GM18870 (cell line): ENCODE data around the gene DDTL.

Source experiments
- ATAC-seq: cut with Tn5 transposase; IDR thresholded peaks from one replicate; pipeline ENCODE4 v1.9.1; 2021; ENCODE audit warnings: moderate library complexity; ENCODE audit not compliant: unreplicated experiment

The DDTL gene

DNA sequence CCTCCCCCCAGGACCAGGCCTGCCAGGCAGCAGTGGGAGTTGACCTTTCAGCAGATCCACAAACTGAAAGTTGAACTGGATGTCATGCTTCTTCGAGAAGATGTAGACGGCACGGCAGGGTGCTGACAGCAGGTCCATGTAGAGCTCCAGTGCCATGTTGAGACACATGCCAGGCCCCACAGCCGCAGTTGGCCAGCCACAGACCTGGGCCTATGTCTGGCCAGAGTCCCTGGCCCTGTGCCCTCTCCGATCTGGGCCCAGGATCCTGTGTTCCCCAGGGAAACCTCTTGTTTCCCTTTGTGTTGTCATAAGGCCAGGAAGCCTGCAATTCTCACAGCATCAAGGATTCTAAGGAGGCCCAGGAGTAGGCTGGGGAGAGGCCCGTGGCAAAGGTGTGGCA lies 38.5 kb downstream of the DDTL start, which contains the start of gene GSTT4:
Gene GSTT4 (minus strand): TSS at position 253 of the 400 bp plus-strand sequence. CDS start 97 bp downstream, at position 156.
- no peak for ATAC-seq

DNA sequence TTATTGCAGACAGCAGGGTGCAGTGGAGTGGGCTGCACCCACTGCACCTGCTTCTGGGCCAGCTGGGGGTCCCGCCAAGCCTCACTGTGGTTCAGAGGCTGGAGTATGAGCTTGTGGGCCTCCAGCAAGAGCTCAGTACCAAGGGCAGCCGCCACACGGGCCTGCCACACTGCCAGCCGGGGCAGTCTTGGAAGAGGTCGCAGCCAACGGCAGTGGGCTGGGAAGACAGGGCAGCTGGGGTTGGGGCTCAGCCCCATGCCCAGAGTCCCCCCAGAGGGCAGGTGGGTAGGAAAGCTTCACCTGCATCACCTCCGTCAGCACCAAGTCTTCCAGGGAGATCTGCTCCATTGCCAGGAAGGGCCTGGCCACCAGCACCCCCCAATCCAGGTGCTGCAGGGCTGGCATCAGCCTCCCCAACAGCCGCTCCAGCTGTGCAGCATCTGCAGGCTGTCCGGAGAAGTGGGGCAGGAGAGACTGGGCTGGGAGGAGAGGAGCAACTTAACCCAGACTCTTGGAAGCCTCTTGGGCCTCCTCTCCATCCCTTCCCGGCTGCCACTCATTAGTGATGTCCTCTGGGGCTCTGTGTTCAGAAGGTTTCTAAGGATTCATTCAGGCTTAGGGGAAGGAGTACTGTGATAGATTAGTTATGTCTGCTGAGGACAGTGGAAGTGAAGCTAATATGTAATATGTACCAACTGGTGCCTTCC lies 39.7 kb downstream of the DDTL start:
- no peak for ATAC-seq

- ATAC-seq, result no peak
Observed at GRCh38 chr22:24006914-24007214, 40.2 kb downstream of the DDTL start.

DNA sequence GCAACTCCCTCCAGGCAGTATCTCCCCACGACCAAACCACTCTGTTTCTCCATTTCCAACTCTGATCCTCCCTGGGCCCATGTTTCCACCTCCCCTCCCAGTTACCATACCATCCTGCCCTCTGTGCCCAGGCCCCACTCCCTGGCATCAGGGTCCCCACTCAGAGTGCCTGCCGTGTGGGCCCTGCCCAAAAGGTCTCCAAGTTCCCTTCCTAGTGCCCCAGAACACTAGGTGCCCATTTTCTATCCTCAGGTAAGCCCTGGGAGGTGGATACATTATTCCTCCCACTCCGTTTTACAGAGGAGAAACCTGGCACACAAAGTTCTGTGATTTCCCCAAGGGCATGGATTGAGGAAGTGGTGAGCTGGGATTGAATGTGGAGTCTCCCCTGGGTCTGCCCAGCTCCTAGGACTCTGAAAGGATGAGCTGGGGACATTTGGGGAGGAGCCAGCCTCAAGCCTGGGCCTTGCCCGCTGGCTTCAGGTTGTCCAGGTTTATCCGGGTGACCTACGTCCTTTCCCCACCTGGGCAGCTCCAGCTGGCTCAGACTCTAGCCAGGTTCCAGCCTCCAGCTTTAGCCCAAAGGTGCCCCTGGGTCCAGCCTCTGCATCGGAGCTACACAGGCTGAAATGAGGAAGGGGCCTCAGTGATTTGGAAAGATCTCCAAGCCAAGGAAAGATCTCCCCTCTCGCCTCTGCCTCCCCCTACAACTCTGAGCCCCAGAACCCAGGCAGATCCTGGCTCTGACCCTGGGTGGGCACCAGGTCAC lies 40.7 kb downstream of the DDTL start:
- no peak for ATAC-seq

DNA sequence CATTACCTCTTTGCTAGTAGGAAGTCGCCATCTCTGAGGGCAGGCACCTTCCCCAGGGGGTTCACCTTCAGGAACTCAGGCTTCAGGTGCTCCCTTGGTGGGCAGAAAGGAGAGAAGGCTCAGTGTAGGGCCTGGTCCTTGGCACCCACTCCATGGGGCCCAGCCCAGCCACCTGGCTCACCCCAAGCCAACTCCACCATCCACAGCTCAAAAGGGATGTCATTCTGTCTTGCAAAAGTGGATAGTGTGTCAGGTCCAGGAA lies 41.3 kb downstream of the DDTL start:
- no peak for ATAC-seq

DNA sequence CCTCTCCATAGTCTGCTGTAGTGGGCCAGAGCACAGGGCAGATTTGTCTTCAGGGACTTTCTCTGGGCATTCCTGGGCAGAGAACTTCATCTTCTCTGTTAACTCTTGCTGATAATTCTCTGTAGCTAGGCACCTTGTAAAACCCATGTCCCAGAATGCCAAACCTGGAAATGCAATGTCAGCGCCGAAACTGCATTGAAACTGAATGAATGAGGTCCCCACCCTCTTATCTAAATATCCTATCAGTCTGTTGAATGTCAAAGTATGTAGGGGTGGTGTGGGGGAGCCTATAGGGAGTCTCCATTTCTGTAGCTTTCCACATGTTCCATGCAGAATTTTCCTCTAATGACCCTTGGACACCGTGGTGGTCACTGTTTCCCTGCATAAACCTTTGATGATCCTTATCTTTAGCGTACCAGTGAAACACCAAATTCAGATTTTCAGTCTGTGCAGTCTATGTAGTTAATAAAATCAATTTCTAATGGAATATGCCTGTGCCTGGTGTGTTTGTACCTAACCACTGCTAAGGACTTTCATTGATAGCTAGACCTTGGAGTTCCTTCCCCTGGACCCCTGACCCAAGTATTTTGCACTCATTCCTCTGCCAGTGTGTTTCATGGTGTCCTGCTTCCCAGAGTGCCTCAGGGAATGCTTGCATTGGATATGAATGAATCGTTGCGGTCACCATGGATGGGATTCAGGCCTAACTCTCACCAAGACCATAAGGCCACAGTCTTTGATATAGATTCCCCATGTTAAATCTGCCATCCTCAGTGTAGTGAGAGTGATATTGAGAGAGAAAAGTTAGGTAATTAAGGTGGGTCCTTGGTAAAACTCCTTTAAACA lies 41.9 kb downstream of the DDTL start:
- no peak for ATAC-seq

GRCh38 chr22:24009227-24010017 lies 42.7 kb downstream of the DDTL start:
- ATAC-seq, result no peak

- no peak for ATAC-seq
Observed at GRCh38 chr22:24010018-24010391, 43.3 kb downstream of the DDTL start.

DNA sequence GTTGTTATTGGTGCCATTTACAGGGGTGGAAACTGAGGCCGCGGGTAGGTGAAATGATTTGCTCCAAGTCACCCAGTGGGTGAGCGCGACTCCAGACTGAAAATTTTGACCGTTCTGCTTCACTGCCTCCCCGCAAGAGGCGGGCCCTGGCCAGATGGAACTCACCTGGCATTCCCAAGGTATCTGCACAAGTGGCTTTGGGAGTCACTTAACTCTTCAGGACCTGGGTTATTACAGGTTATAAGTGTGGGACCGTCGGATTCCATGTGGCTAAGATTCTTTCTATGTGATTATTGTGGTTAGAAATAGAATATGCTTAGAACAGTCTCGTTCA lies 45.0 kb downstream of the DDTL start:
- ATAC-seq, result no peak

GRCh38 chr22:24016156-24016555 lies 49.5 kb downstream of the DDTL start:
- ATAC-seq, result no peak

- ATAC-seq, result no peak
Observed at GRCh38 chr22:24021304-24021703, 54.6 kb downstream of the DDTL start.
